Stimulated activated CD4-positive, alpha-beta T cell treated with anti-CD3 and anti-CD28 coated beads, Interleukin-4, amount 100 ng/mL, for 48 hours (primary cell): ENCODE results near the gene RRAS.
A peak's percentile ranks its signal among the peaks of the same experiment; 100 is the strongest.

Experiments
- DNase-seq, 2 donors: peaks; one replicate each; pipeline ENCODE4 v3.0.0-alpha.2; 2020; ENCODE audit warnings: low read depth in 2 of 2

The RRAS gene

GRCh38 chr19:49640113-49640898 is at the start of gene RRAS:
Gene RRAS, minus strand, starts transcription at chr19:49640143. Its CDS starts 45 bp downstream, at chr19:49640098.
- DNase-seq = peak; percentile 99 to 100

- DNase-seq = peak in 1 of 2 donors; percentile 44
Measured at GRCh38 chr19:49689133-49690078, 49.5 kb upstream of the RRAS start, which contains the start of gene ADM5. Gene ADM5, plus strand, starts transcription at chr19:49689594. Its CDS starts 244 bp downstream, at chr19:49689838.

GRCh38 chr19:49688531-49689132 is 48.7 kb upstream of the RRAS start:
- DNase-seq = no peak

GRCh38 chr19:49687566-49688316 is 47.8 kb upstream of the RRAS start:
- no peak for DNase-seq

- DNase-seq = no peak
Measured at GRCh38 chr19:49687150-49687549, 47.2 kb upstream of the RRAS start.

GRCh38 chr19:49686503-49687088 is 46.7 kb upstream of the RRAS start:
- no peak for DNase-seq

- DNase-seq = no peak
Measured at GRCh38 chr19:49685845-49686332, 45.9 kb upstream of the RRAS start.

- no peak for DNase-seq
Measured at GRCh38 chr19:49684983-49685553, 45.1 kb upstream of the RRAS start.

- no peak for DNase-seq
Measured at GRCh38 chr19:49684251-49684982, 44.5 kb upstream of the RRAS start.

GRCh38 chr19:49683814-49684250 is 43.9 kb upstream of the RRAS start:
- no peak for DNase-seq

- DNase-seq = no peak
Measured at GRCh38 chr19:49682274-49682673, 42.3 kb upstream of the RRAS start.

GRCh38 chr19:49681830-49682229 is 41.9 kb upstream of the RRAS start:
- no peak for DNase-seq

- DNase-seq = peak; percentile 93 to 98
Measured at GRCh38 chr19:49680421-49681351, 40.7 kb upstream of the RRAS start.

- DNase-seq = no peak
Measured at GRCh38 chr19:49679771-49680413, 39.9 kb upstream of the RRAS start.

GRCh38 chr19:49678985-49679770 is 39.2 kb upstream of the RRAS start:
- no peak for DNase-seq

- peak; percentile 77 to 84 for DNase-seq
Measured at GRCh38 chr19:49677901-49678674, 38.1 kb upstream of the RRAS start.
